Prostate gland (tissue), 2 donors: Measurements from ENCODE around the gene IL22RA1.

Source experiments
- CTCF ChIP-seq, 4 experiments: fragments of 200-600 bp in 2 of 4; fragments of 450-650 bp in 2 of 4; sonication (generic) in 2 of 4; IDR thresholded peaks; 1 replicate in 3 of 4; 2 replicates in 1 of 4; pipeline ENCODE4 v1.5.1; 2016 to 2019; ENCODE audit warnings: antibody characterized with exemption in 4 of 4, mild to moderate bottlenecking in 2 of 4, moderate library complexity in 2 of 4
- POLR2A ChIP-seq: fragments of 450-650 bp; IDR thresholded peaks from one replicate; pipeline ENCODE4 v1.6.1; 2016; ENCODE audit warnings: antibody characterized with exemption, mild to moderate bottlenecking

- TF ChIP-seq CTCF (IDR thresholded peaks at IDR 0.05): no peak
- no peak for TF ChIP-seq POLR2A
Observed at GRCh38 chr1:24185076-24185475, 42.1 kb upstream of the IL22RA1 start.
